ENCODE data around the gene PGF. TPM values are rescaled to one million over a fixed set of nuclear protein-coding genes. Genes with fewer than 3 reads are reported as not detected.

Gene PGF
- total and polyA plus RNA-seq, 2 of the 13 experiments (the other 11 are each of a cell fraction or from before 2014, with no cell fraction given), result 10.7 to 27.5 TPM

- H3K9me3 ChIP-seq (ENCODE audit: low read length), result no peaks in the 10 kb centered on the region
- H3K36me3 ChIP-seq (replicated peaks in 1 of 2; ENCODE audit: control insufficient read depth in 1 of 2, insufficient read depth in 2 of 2, low read length in 2 of 2), result no peaks in the 10 kb centered on the region
- DNase-seq (ENCODE audit: low spot score) (no peak), ATAC-seq (no peak), FAIRE-seq (no peak)
- intact Hi-C loops (cut with micrococcal nuclease; ENCODE audit: unreplicated experiment), result no loop called here
- POLR2A ChIA-PET, result no interaction called here
- no peak overlapping the region for H2AFZ ChIP-seq (ENCODE audit: low read length)
- H3K4me2 ChIP-seq (ENCODE audit: low read depth, low read length), result no peak overlapping the region
- no TSS peak for BruUV-seq (replicated peaks)
- CTCF ChIA-PET (ENCODE audit: low intra/inter-chr PET ratio, low total read pairs), result no interaction called here
- H4K20me1 ChIP-seq (ENCODE audit: insufficient read depth, low read length), result no peaks in the 10 kb centered on the region
- H3K4me1 ChIP-seq (ENCODE audit: insufficient read depth, low read length), result peaks cover 13% of the 10 kb centered on the region
- WGBS (ENCODE audit: low lambda C conversion rate), result 97% methylated on average over 4 of the region's 4 CpGs
- H3K4me3 ChIP-seq (replicated peaks in 1 of 3; ENCODE audit: insufficient read depth in 1 of 3, low read depth in 2 of 3, low read length in 3 of 3), result no peak overlapping the region
- no peaks in the 10 kb centered on the region; a peak in 2 of 5 replicates for H3K27me3 ChIP-seq (ENCODE audit: control insufficient read depth in 1 of 2, insufficient read depth in 2 of 2, low read length in 2 of 2)
- in situ Hi-C loops (cut with HindIII; ENCODE audit: extremely low pct_ligation_motif_present, low pct_unique_long_range_greater_than_20kb), result no loop called here
- no peak overlapping the region for H3K27ac ChIP-seq (ENCODE audit: extremely low read length, insufficient read depth, low read length)
- no peak overlapping the region for H3K9ac ChIP-seq (ENCODE audit: insufficient read depth, low read depth, low read length)
- no peaks in the 10 kb centered on the region for H3K79me2 ChIP-seq (ENCODE audit: insufficient read depth, low read length)
- TF ChIP-seq ARNTL (CRISPR knock-in tag; IDR thresholded peaks at IDR 0.05) (no peak), POLR2A (IDR thresholded peaks at IDR 0.05; ENCODE audit: insufficient read depth in 1 of 2, low read depth in 2 of 2, low read length in 2 of 2) (no peak), NR3C1 (CRISPR knock-in tag; IDR thresholded peaks at IDR 0.05) (no peak), POLR2AphosphoS5 (IDR thresholded peaks at IDR 0.05; ENCODE audit: low read depth, low read length) (no peak), GABPB1 (CRISPR knock-in tag; IDR thresholded peaks at IDR 0.05) (no peak), U2AF1 (optimal IDR thresholded peaks at IDR 0.05; ENCODE audit: low read depth, low read length) (no peak), FOSL1 (CRISPR knock-in tag; IDR thresholded peaks at IDR 0.05; ENCODE audit: borderline replicate concordance) (no peak), TBX3 (IDR thresholded peaks at IDR 0.05; ENCODE audit: borderline replicate concordance) (no peak), ZNF878 (CRISPR knock-in tag; IDR thresholded peaks at IDR 0.05) (no peak), ARID5B (CRISPR knock-in tag; IDR thresholded peaks at IDR 0.05) (no peak), SMAD3 (CRISPR knock-in tag; IDR thresholded peaks at IDR 0.05) (no peak), IKZF4 (CRISPR knock-in tag; IDR thresholded peaks at IDR 0.05; ENCODE audit: borderline replicate concordance, low read depth, not compliant biosample characterization) (no peak), SP1 (IDR thresholded peaks at IDR 0.05) (no peak), SP1 (CRISPR knock-in tag; IDR thresholded peaks at IDR 0.05) (no peak)
- TF ChIP-seq, protein P1, sequence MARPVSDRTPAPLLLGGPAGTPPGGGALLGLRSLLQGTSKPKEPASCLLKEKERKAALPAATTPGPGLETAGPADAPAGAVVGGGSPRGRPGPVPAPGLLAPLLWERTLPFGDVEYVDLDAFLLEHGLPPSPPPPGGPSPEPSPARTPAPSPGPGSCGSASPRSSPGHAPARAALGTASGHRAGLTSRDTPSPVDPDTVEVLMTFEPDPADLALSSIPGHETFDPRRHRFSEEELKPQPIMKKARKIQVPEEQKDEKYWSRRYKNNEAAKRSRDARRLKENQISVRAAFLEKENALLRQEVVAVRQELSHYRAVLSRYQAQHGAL (CRISPR knock-in tag; IDR thresholded peaks at IDR 0.05; ENCODE audit: not compliant biosample characterization), result no peak
- TF ChIP-seq, protein P2, sequence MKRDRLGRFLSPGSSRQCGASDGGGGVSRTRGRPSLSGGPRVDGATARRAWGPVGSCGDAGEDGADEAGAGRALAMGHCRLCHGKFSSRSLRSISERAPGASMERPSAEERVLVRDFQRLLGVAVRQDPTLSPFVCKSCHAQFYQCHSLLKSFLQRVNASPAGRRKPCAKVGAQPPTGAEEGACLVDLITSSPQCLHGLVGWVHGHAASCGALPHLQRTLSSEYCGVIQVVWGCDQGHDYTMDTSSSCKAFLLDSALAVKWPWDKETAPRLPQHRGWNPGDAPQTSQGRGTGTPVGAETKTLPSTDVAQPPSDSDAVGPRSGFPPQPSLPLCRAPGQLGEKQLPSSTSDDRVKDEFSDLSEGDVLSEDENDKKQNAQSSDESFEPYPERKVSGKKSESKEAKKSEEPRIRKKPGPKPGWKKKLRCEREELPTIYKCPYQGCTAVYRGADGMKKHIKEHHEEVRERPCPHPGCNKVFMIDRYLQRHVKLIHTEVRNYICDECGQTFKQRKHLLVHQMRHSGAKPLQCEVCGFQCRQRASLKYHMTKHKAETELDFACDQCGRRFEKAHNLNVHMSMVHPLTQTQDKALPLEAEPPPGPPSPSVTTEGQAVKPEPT (CRISPR knock-in tag; IDR thresholded peaks at IDR 0.05; ENCODE audit: low read depth), result no peak
- TF ChIP-seq, protein P3, sequence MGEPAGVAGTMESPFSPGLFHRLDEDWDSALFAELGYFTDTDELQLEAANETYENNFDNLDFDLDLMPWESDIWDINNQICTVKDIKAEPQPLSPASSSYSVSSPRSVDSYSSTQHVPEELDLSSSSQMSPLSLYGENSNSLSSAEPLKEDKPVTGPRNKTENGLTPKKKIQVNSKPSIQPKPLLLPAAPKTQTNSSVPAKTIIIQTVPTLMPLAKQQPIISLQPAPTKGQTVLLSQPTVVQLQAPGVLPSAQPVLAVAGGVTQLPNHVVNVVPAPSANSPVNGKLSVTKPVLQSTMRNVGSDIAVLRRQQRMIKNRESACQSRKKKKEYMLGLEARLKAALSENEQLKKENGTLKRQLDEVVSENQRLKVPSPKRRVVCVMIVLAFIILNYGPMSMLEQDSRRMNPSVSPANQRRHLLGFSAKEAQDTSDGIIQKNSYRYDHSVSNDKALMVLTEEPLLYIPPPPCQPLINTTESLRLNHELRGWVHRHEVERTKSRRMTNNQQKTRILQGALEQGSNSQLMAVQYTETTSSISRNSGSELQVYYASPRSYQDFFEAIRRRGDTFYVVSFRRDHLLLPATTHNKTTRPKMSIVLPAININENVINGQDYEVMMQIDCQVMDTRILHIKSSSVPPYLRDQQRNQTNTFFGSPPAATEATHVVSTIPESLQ (CRISPR knock-in tag; conservative IDR thresholded peaks at IDR 0.05), result no peak
- TF ChIP-seq, protein P4, sequence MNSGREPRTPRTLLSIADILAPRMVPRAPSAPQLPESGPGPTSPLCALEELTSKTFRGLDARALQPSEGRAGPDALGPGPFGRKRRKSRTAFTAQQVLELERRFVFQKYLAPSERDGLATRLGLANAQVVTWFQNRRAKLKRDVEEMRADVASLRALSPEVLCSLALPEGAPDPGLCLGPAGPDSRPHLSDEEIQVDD (CRISPR knock-in tag; IDR thresholded peaks at IDR 0.05; ENCODE audit: borderline replicate concordance), result no peak
These were observed 35.1 kb downstream of the PGF start for GRCh38 chr14:74920281-74920680.
